Rectal smooth muscle tissue (tissue), 1 donor: Measurements from ENCODE around the gene FAM20C.
"Not testable (repeated sequence)": the region's sequence is repeated elsewhere in the genome, so short reads cannot be mapped to it uniquely, and the experiment has no call there.

ENCODE experiments used
- H3K27ac ChIP-seq: one replicate; pipeline ENCODE4 v1.7.0; 2013; ENCODE audit warnings: low read depth, low read length, inconsistent platforms
- H3K27me3 ChIP-seq: one replicate; pipeline ENCODE4 v1.7.0; 2013; ENCODE audit warnings: low read length; ENCODE audit not compliant: control insufficient read depth, insufficient read depth
- H3K36me3 ChIP-seq: one replicate; pipeline ENCODE4 v1.7.0; 2013; ENCODE audit warnings: low read length; ENCODE audit not compliant: control insufficient read depth, insufficient read depth
- H3K4me1 ChIP-seq: one replicate; pipeline ENCODE4 v1.7.0; 2013; ENCODE audit warnings: low read length; ENCODE audit not compliant: control insufficient read depth, insufficient read depth
- H3K4me3 ChIP-seq: one replicate; pipeline ENCODE4 v1.7.0; 2013; ENCODE audit warnings: low read length
- H3K9ac ChIP-seq: one replicate; pipeline ENCODE4 v1.7.0; 2013; ENCODE audit warnings: low read length

Gene FAM20C

DNA sequence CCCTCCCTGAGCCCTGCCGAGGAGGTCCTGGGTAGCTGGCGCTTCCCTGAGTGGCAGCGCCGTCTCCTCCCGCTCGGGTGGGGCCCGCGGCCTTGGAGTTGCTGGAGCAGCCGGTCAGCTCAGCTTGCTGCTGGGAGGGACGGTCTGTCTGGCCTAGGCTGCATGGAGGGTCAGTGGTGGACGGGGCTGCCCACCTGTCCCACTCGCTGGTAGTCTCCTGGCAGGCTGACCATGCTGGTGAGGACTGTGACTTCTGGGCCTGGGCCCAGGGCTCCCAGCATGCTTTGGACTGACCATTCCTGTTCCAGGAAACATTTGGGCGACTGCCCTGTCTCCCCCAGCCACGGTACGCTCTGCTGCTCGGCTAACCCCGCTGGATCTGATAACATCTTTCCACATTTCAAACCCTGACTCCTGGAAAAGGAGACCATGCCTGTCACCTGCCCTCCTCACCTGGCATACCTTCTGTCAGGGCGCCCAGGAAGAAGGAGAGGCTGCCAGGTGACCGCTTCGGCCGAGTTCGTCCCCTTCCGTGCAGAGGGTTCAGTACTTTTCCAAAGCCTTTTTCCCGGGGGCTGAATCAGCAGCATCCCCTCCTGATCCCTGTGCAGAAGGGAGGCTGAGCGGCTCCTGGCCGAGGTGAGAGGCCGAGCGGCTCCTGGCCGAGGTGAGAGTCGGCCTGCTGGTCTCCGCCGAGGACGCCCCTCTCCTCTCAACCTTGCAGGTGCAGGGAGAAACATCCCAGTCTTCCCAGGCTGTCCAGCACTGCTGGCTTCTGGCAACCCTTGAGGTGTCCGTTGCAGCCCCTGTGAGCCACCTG, 43.4 kb downstream of the FAM20C start:
- Histone ChIP-seq H3K4me3 (peak overlapping the region; percentile 55), H3K27me3 (no peaks in the 10 kb centered on the region), H3K9ac (no peak overlapping the region), H3K4me1 (peaks cover 42% of the 10 kb centered on the region), H3K27ac (peak overlapping the region; percentile 98), H3K36me3 (no peaks in the 10 kb centered on the region)

- Histone ChIP-seq H3K4me1 (peaks cover 42% of the 10 kb centered on the region), H3K27ac (no peak overlapping the region), H3K9ac (no peak overlapping the region), H3K4me3 (no peak overlapping the region), H3K36me3 (peaks cover 3% of the 10 kb centered on the region), H3K27me3 (no peaks in the 10 kb centered on the region)
Measured at GRCh38 chr7:236967-237366, 44.6 kb downstream of the FAM20C start.

GRCh38 chr7:237385-237784, 45.0 kb downstream of the FAM20C start:
- Histone ChIP-seq H3K4me3 (no peak overlapping the region), H3K9ac (no peak overlapping the region), H3K4me1 (peaks cover 39% of the 10 kb centered on the region), H3K27ac (no peak overlapping the region), H3K36me3 (peaks cover 3% of the 10 kb centered on the region), H3K27me3 (no peaks in the 10 kb centered on the region)

- Histone ChIP-seq H3K27me3 (no peaks in the 10 kb centered on the region), H3K9ac (no peak overlapping the region), H3K4me3 (no peak overlapping the region), H3K4me1 (peaks cover 12% of the 10 kb centered on the region), H3K36me3 (peaks cover 3% of the 10 kb centered on the region), H3K27ac (no peak overlapping the region)
Measured at GRCh38 chr7:240146-240676, 47.8 kb downstream of the FAM20C start.

GRCh38 chr7:240887-241421, 48.6 kb downstream of the FAM20C start:
- Histone ChIP-seq H3K27ac (no peak overlapping the region), H3K9ac (no peak overlapping the region), H3K27me3 (no peaks in the 10 kb centered on the region), H3K4me1 (peaks cover 5% of the 10 kb centered on the region), H3K4me3 (no peak overlapping the region), H3K36me3 (peaks cover 3% of the 10 kb centered on the region)

- no peak overlapping the region for H3K9ac ChIP-seq
- peaks cover 3% of the 10 kb centered on the region for H3K36me3 ChIP-seq
- H3K27me3 ChIP-seq, result no peaks in the 10 kb centered on the region
- H3K27ac ChIP-seq, result no peak overlapping the region
- H3K4me3 ChIP-seq, result no peak overlapping the region
- no peaks in the 10 kb centered on the region for H3K4me1 ChIP-seq
Measured at GRCh38 chr7:241513-241912, 49.1 kb downstream of the FAM20C start.

- not testable (repeated sequence) for H3K9ac ChIP-seq, H3K27me3 ChIP-seq, H3K36me3 ChIP-seq, H3K4me3 ChIP-seq, H3K4me1 ChIP-seq, H3K27ac ChIP-seq
Measured at GRCh38 chr7:242826-243579, 50.6 kb downstream of the FAM20C start.

- H3K4me3 ChIP-seq, H3K36me3 ChIP-seq, H3K27ac ChIP-seq, H3K27me3 ChIP-seq, H3K4me1 ChIP-seq, H3K9ac ChIP-seq: not testable (repeated sequence)
Measured at GRCh38 chr7:243580-243978, 51.2 kb downstream of the FAM20C start.

GRCh38 chr7:244974-245373, 52.6 kb downstream of the FAM20C start:
- Histone ChIP-seq H3K4me1 (no peaks in the 10 kb centered on the region), H3K27ac (no peak overlapping the region), H3K4me3 (no peak overlapping the region), H3K9ac (no peak overlapping the region), H3K27me3 (no peaks in the 10 kb centered on the region), H3K36me3 (peaks cover 8% of the 10 kb centered on the region)

DNA sequence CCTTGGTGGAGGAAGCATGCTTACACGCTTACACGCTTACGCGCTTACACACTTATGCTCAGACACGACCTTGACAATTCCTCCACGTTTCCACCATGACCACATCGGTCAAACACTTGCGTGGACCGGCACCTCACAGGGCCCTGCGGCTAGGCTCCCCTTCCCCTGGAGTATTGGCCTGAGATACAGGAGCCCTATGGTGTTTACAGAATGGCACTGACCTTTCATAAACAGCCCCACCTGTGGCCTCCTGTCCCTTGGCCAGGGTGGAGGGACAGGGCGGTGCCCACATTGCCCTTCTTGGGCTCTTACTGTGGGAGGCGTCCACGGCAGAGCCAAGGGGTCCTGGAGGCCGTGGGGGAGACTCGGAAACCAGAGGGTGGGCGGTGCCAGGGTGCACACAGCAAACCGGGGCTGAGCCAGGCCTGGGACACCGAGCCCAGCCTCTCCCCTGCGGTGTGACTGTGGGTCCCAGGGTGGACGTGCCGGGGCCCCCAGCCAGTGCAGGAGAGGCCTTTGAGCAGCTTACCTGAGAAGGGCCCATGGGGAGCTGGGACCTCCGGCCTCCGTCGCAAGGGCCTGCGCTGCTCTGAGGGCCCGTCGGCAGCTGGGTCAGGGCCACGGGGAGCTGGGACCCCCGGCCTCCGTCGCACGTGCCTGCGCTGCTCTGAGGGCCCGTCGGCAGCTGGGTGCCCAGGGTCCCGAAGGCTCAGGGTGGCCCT, 53.4 kb downstream of the FAM20C start:
- Histone ChIP-seq H3K27ac (no peak overlapping the region), H3K4me3 (no peak overlapping the region), H3K36me3 (peaks cover 8% of the 10 kb centered on the region)

DNA sequence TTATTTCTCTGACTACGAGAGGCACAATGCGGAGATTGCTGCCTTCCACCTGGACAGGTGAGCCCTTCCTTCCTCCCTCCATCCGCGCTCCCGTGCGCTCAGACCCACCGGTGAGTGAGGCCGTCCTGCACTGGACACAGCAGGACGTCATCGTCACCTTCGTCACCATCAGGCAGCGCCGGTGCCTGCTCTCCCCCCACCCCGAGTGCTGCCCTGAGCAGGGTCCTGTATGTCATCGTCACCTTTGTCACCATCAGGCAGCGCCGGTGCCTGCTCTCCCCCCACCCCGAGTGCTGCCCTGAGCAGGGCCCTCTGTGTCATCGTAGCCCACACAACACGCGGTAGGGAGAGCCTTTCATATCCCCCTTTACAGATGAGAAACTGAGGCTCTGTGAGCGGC, 54.1 kb downstream of the FAM20C start:
- H3K4me1 ChIP-seq, result no peaks in the 10 kb centered on the region
- no peak overlapping the region for H3K9ac ChIP-seq
- peaks cover 8% of the 10 kb centered on the region for H3K36me3 ChIP-seq
- H3K27me3 ChIP-seq, result no peaks in the 10 kb centered on the region
- H3K27ac ChIP-seq, result no peak overlapping the region
- H3K4me3 ChIP-seq, result no peak overlapping the region

More for the DNA sequence above, 53.4 kb downstream of the FAM20C start:
- Histone ChIP-seq H3K9ac (no peak overlapping the region), H3K4me1 (no peaks in the 10 kb centered on the region), H3K27me3 (no peaks in the 10 kb centered on the region)

DNA sequence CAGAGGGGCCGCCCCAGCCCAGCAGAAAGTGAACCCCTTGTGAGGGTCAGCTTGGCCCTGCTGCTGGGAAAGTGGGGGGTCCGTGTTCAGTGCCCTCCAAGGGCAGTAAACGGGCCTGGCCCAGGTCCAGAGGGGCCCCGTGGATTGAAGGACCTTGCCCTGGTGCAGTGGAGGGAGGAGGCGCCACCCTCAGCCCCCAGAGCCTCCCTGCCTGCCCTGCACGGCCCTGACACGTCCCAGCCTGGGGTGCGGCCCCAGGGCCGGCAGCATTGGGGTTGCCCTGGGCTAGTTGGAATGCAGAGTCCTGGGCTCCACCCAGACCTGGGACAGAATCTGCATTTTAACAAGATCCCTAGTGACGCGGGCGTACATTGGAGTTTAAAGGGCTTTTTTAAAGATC, 54.8 kb downstream of the FAM20C start:
- Histone ChIP-seq H3K27ac (no peak overlapping the region), H3K4me1 (no peaks in the 10 kb centered on the region), H3K27me3 (no peaks in the 10 kb centered on the region), H3K36me3 (peaks cover 7% of the 10 kb centered on the region), H3K4me3 (no peak overlapping the region), H3K9ac (no peak overlapping the region)
